ENCODE data around the gene ELFN1.

Gene ELFN1

DNA sequence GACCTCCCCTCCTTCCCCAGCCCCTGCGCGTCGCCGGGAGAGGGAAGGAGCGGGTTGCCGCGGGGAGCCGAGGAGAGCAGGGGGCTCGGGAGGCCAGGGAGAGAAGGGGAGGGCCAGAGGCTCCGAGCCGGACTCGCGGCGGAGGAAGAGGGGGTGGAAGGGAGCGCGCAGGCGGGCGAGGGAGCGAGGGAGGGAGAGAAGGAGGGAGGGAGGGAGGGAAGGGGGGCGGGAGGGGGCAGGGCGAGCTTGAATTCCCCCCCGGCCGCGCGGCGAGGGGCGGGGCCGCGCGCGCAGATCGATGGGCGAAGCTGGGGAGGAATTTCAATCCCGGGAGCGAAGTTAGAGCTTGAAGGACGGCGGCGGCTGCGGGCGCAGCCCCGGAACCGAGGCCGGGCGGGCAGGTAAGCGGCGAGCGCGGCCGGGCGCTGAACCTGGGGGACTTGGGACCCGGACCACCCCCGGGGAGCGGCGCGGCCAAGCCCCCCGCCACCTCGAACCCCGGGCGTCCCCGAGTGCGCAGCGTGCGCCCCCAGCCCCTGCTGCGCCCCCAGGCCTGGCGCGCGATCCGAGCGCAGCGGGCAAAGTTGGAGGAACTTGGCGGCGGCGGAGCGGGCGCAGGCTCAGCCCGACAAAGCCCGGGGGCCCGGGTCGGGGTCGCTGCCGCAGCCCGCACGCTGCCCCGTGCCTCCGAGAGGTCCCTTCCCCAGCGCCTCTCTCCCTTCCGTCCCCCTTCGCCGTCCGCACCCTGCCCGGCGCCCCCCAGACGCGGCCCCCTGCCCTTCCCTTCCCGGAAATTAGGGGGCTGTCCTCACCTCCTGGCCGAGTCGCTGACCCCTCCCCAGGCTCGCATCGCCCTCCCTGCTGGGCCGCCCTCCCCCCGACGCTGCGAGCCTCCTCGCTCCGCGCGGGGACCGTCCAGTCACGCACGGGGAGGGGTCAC, at the start of gene ELFN1:
Gene ELFN1 (plus strand): TSS at position 324 of the 940 bp plus-strand sequence. CDS start 74,320 bp downstream, outside the sequence.
- CTCF ChIA-PET, result no interaction called here
- DNase-seq (ENCODE audit: extremely low spot score), result peak; percentile 58
- POLR2A ChIA-PET, result no interaction called here
- TF ChIP-seq NFRKB (IDR thresholded peaks at IDR 0.05), result no peak
- TF ChIP-seq CTBP1 (IDR thresholded peaks at IDR 0.05; ENCODE audit: borderline replicate concordance), result no peak
- no peak for TF ChIP-seq FOXA1 (IDR thresholded peaks at IDR 0.05)
- no peak for TF ChIP-seq L3MBTL2 (conservative IDR thresholded peaks at IDR 0.05)
- no peak for TF ChIP-seq HDGF (IDR thresholded peaks at IDR 0.05; ENCODE audit: borderline replicate concordance)
- no peak for TF ChIP-seq SUZ12 (IDR thresholded peaks at IDR 0.05)
- TF ChIP-seq ELF4 (IDR thresholded peaks at IDR 0.05), result no peak
- no peak for TF ChIP-seq ZNF384 (IDR thresholded peaks at IDR 0.05)
- TF ChIP-seq BHLHE40 (IDR thresholded peaks at IDR 0.05; ENCODE audit: borderline replicate concordance), result no peak
- no peak for TF ChIP-seq LEF1 (IDR thresholded peaks at IDR 0.05; ENCODE audit: borderline replicate concordance)
- no peak for TF ChIP-seq PKNOX1 (IDR thresholded peaks at IDR 0.05)
- no peak for TF ChIP-seq FOXM1 (IDR thresholded peaks at IDR 0.05; ENCODE audit: borderline replicate concordance)
- no peak for TF ChIP-seq FOXK2 (IDR thresholded peaks at IDR 0.05)
- no peak for TF ChIP-seq SP1 (IDR thresholded peaks at IDR 0.05)
- no peak for TF ChIP-seq ARNT (IDR thresholded peaks at IDR 0.05)
- no peak for TF ChIP-seq TARDBP (IDR thresholded peaks at IDR 0.05)

DNA sequence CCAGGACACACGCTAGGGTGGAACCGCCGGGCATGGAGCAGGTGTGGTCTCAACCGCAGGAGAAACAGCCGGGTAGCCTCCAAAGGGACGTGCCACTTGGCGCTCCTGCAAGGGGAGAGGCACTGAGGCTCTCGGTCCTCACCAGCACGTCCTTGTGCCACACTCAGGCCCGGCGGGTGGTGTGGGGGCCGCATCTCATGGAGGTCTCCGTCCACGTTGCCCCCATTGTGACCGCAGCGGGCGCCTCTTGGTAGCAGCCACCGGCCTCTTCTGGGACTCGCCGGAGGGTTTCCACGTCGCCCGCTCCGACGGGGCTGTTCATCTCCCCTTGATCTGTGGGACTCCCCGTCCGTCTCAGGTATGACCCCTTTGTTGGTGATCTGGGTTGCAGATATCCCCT, 49.2 kb upstream of the ELFN1 start:
- no peak for TF ChIP-seq HDGF (IDR thresholded peaks at IDR 0.05; ENCODE audit: borderline replicate concordance)
- no peak for TF ChIP-seq BHLHE40 (IDR thresholded peaks at IDR 0.05; ENCODE audit: borderline replicate concordance)
- TF ChIP-seq FOXK2 (IDR thresholded peaks at IDR 0.05), result no peak
- TF ChIP-seq NFRKB (IDR thresholded peaks at IDR 0.05), result no peak
- no peak for TF ChIP-seq SP1 (IDR thresholded peaks at IDR 0.05)
- TF ChIP-seq FOXA1 (IDR thresholded peaks at IDR 0.05), result no peak
- TF ChIP-seq FOXM1 (IDR thresholded peaks at IDR 0.05; ENCODE audit: borderline replicate concordance), result no peak
- no peak for TF ChIP-seq SUZ12 (IDR thresholded peaks at IDR 0.05)
- TF ChIP-seq LEF1 (IDR thresholded peaks at IDR 0.05; ENCODE audit: borderline replicate concordance), result no peak
- POLR2A ChIA-PET, result no interaction called here
- DNase-seq (ENCODE audit: extremely low spot score), result no peak
- CTCF ChIA-PET, result no interaction called here

DNA sequence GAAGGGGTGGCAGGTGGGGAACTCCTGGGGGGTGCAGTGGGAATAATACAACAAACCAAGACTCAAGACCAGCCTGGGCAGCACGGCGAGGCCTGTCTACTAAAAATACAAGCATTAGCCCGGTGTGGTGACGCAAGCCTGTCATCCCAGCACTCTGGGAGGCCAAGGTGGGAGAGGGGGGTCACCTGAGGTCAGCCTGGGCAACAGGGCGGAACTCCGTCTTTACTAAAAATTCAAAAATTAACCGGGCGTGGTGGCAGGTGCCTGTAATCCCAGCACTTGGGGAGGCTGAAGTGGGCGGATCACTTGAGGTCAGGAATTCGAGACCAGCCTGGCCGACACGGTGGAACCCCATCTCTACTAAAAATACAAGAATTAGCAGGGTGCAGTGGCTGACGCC, 48.4 kb upstream of the ELFN1 start:
- ChIA-PET CTCF (no interaction called here), POLR2A (no interaction called here)
- no peak for DNase-seq (ENCODE audit: extremely low spot score)

DNA sequence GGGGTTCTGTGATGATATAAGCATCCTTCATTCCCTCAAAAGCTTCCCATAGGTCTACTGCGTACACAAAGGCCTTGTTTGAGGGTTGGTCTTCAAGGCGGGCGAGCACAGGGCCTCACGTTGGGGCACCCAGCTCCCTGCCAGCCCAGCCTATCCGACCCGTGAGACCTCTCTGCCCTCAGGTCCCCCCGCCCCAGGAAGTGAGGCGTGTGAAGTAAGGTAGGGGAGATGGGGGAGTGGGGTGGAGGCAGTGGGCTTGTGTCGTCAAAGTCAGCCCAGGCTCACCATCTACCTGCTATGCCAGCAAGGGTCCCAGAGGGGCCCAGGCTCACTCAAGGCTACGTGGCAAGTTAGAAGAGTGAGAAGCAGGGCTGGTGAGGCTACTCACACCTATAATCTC, 47.6 kb upstream of the ELFN1 start:
- no peak for DNase-seq (ENCODE audit: extremely low spot score)
- CTCF ChIA-PET, result no interaction called here
- POLR2A ChIA-PET, result no interaction called here
- TF ChIP-seq BHLHE40 (IDR thresholded peaks at IDR 0.05; ENCODE audit: borderline replicate concordance) (no peak), TARDBP (IDR thresholded peaks at IDR 0.05) (no peak), SP1 (IDR thresholded peaks at IDR 0.05) (no peak), PKNOX1 (IDR thresholded peaks at IDR 0.05) (no peak)

More for the DNA sequence above, 48.4 kb upstream of the ELFN1 start:
- no peak for TF ChIP-seq L3MBTL2 (conservative IDR thresholded peaks at IDR 0.05)
- TF ChIP-seq PKNOX1 (IDR thresholded peaks at IDR 0.05), result no peak
- TF ChIP-seq ELF4 (IDR thresholded peaks at IDR 0.05), result no peak
- TF ChIP-seq SP1 (IDR thresholded peaks at IDR 0.05), result no peak
- TF ChIP-seq HDGF (IDR thresholded peaks at IDR 0.05; ENCODE audit: borderline replicate concordance), result no peak
- TF ChIP-seq FOXM1 (IDR thresholded peaks at IDR 0.05; ENCODE audit: borderline replicate concordance), result no peak
- TF ChIP-seq TARDBP (IDR thresholded peaks at IDR 0.05), result no peak
- no peak for TF ChIP-seq ZNF384 (IDR thresholded peaks at IDR 0.05)
- no peak for TF ChIP-seq BHLHE40 (IDR thresholded peaks at IDR 0.05; ENCODE audit: borderline replicate concordance)
- no peak for TF ChIP-seq FOXK2 (IDR thresholded peaks at IDR 0.05)
- no peak for TF ChIP-seq FOXA1 (IDR thresholded peaks at IDR 0.05)
- no peak for TF ChIP-seq ARNT (IDR thresholded peaks at IDR 0.05)
- no peak for TF ChIP-seq SUZ12 (IDR thresholded peaks at IDR 0.05)
- TF ChIP-seq NFRKB (IDR thresholded peaks at IDR 0.05), result no peak
- no peak for TF ChIP-seq CTBP1 (IDR thresholded peaks at IDR 0.05; ENCODE audit: borderline replicate concordance)

GRCh38 chr7:1623810-1624209, 46.3 kb upstream of the ELFN1 start:
- POLR2A ChIA-PET, result no interaction called here
- CTCF ChIA-PET, result interaction anchor here (0.6 to 0.7 kb wide), 2 partner anchors 538 to 826 kb away, joined by 3 read pairs; no protein-coding TSS in a partner anchor
- no peak for TF ChIP-seq NFRKB (IDR thresholded peaks at IDR 0.05)
- TF ChIP-seq HDGF (IDR thresholded peaks at IDR 0.05; ENCODE audit: borderline replicate concordance), result no peak
- no peak for TF ChIP-seq CTBP1 (IDR thresholded peaks at IDR 0.05; ENCODE audit: borderline replicate concordance)
- TF ChIP-seq ELF4 (IDR thresholded peaks at IDR 0.05), result no peak
- no peak for TF ChIP-seq FOXM1 (IDR thresholded peaks at IDR 0.05; ENCODE audit: borderline replicate concordance)
- DNase-seq (ENCODE audit: extremely low spot score), result no peak
